ENCODE results near the gene GLIS1.

GLIS1 gene

DNA sequence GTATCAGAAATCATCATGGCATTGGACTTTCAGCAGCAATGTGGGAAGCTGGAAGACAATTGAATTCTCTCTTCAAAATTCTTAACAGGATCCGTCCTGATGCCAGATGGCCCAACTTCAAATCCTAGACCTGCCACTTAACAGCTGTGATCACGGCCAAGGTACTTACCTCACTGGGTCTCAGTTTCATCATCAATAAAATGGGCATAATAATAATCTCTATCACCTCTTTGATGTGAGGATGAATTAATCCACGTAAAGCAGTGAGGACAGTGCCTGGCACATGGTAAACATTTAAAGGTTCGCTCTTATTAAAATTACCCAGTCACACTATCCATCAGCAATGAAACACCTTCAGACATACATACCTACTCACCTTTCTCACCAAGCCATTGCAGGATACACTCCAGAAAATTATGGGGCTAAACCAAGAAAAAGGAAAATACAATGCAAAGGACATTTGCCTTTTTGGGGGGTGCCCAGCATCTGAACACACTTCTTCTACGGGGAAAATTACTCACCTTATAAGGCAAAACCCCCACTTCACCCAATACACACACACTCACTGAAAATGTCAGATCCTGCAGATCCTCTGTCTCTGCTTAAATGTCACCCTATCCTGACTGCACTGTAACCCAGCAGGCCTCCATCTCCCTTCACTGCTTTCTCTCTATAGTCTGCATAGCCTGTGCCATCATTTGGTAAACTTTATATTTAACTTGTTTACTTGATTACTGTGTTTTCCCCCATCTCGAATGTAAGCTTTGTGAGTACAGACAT, 21.7 kb downstream of the GLIS1 start:
- DNase-seq (ENCODE audit: low read depth): no peak

GRCh38 chr1:53716150-53716549, 22.8 kb downstream of the GLIS1 start:
- DNase-seq (ENCODE audit: low read depth): no peak

- no peak for DNase-seq (ENCODE audit: low read depth)
Observed at GRCh38 chr1:53715478-53715877, 23.5 kb downstream of the GLIS1 start.

DNA sequence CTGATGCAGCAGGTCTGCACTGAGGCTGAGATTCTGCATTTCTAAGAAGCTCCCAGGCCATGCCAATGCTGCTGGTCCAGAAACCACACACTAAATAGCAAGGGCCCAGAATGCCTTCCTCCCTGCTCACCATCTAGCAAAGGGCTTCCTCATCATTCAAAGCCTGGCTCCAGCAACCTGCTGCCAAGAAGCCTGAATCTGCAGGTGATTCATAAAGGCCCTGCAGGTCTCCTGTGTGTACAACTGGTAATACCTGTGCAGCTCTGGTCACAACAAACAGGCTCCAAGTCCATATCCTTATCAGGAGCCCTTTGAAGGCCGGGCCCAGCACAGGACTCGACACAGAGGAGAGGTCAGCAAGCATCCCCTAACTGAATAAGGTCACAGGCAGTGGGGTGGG, 26.7 kb downstream of the GLIS1 start:
- DNase-seq (ENCODE audit: low read depth): no peak

- DNase-seq (ENCODE audit: low read depth): no peak
Observed at GRCh38 chr1:53710584-53710983, 28.4 kb downstream of the GLIS1 start.

DNA sequence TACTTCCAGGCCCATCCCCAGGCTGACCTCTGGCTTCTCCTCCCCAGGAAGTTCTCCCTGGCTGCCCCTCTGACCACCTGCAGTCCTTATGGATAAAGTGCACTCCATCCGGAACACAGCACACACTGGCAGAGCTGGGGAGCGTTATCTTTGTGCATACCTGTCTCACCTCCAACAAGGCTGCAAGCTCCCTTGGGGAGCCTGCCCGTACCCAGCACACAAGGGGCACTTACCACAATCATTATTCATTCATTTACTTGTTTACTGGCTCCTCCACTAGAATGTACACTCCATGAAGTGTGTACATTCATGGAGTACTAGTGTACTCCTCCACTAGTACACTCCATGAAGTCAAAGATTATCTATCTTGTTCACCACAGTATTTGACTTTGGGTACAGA, 30.3 kb downstream of the GLIS1 start:
- no peak for DNase-seq (ENCODE audit: low read depth)

- DNase-seq (ENCODE audit: low read depth): no peak
Observed at GRCh38 chr1:53706356-53706755, 32.6 kb downstream of the GLIS1 start.

GRCh38 chr1:53705446-53706096, 33.4 kb downstream of the GLIS1 start:
- DNase-seq (ENCODE audit: low read depth): no peak

DNA sequence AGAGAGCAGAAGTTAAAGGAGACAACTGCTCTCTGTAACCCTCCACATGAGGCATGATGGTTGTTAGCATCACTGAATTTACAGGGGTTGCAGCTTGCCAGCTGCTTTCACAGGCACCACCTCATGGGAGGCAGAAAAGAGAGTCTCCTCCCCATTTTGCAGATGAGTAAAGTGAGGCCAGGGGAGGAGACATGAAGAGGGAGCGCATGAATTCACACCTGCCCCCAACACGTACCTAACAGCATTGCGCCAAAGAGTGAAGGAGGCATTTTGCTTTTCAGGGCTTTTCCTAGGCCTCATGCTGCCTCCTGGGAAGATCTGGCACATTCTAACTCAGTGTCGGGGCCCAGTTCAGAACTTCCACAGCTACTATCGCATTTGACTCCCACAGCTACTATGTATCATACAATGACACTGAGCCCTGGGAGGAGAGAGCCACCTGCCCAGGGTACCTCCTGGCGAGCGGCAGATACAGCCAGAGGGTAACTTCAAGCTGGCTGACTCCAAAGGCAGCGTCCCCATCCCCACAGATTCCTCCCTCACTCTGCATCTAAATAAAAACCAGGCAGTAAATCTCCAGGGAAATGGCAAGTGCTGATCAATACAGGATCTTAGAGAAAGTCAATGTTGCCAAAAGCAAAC, 34.0 kb downstream of the GLIS1 start:
- DNase-seq (ENCODE audit: low read depth): no peak

- DNase-seq (ENCODE audit: low read depth): no peak
Observed at GRCh38 chr1:53704304-53704703, 34.7 kb downstream of the GLIS1 start.

DNA sequence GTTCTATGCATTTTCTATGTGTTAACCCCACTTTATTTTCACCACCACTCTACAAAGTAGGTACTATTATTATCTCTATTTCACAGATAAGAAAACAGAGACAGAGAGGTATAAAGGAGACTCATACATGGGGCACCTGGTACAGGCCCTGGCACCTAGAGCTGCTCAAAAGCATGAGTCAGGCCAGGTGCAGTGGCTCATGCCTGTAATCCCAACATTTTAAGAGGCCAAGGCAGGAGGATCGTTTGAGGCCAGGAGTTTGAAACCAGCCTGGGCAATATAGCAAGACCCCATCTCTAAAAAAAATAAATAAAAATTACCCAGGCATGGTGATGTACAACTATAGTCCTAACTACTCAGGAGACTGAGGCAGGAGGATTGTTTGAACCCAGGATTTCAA, 35.8 kb downstream of the GLIS1 start:
- no peak for DNase-seq (ENCODE audit: low read depth)

GRCh38 chr1:53702341-53702740, 36.6 kb downstream of the GLIS1 start:
- DNase-seq (ENCODE audit: low read depth): no peak

- DNase-seq (ENCODE audit: low read depth): no peak
Observed at GRCh38 chr1:53700776-53701175, 38.2 kb downstream of the GLIS1 start.

DNA sequence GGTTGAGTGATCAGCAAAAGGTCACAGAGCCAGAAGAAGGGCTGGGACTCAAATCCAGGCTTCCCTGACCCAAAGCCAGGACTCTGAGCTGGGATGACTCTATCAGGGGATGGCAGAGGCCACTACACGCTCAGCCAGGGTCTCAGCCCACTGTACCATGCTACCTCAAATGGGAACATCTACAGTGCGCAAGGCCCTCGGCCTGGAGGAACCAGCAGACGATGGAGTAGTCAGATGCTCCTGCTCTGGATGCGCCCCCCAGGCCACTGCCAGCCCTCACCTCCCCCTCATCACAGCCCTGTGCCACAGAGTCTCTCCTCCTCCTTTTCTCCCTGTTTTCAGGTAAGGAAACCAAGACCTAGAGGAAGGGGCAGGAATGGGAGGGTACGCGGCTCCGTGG, 39.0 kb downstream of the GLIS1 start:
- DNase-seq (ENCODE audit: low read depth): no peak

GRCh38 chr1:53698384-53698980, 40.5 kb downstream of the GLIS1 start:
- no peak for DNase-seq (ENCODE audit: low read depth)

DNA sequence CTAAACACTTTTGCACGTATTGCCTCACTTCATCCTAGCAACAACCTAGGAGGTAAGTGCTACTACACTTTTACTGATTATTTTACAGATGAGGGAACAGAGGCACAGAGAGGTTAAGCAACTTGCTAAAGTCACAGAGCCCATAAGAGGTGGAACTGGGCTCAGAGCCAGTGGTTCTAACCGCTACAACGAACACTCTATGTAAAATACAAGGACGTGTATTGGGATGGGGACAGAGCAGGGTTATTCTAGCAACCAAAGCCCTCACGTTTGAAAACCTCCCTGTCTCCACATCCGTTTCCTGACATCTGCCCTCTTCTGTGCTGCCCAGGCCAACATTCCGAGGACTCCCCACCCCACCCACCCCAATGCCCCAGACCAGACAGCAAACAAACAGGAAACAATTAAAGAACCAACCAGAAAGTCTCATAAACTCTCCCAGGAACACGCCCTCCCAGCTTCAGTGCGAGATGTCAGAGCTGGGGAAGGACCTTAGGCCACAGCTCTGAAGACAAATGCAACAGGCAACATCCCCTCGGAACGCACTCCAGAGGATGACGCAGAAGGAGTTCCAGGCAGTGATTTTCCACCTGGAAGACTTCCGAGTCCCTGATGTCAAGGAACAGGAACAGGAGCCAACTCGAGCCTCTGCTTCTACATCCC, 41.1 kb downstream of the GLIS1 start:
- DNase-seq (ENCODE audit: low read depth): no peak

DNA sequence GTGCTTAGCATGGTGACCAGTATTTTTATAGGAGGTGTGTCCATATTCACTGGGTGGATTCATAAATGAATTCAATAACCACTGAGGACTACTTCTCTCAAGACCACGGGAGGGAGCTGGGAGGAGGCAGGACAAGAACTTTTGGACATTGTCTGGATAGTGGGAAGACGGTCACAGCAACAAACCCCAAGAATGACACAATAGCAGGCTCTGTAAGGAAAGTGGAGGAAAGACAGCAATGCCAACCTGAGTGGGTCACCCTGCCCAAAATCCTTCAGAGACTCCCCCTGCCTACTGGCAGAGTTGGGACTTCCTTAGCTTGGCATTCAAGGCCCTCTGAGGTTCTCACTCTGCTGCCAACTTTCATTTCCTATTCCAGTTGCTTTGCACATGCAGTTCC, 42.0 kb downstream of the GLIS1 start:
- no peak for DNase-seq (ENCODE audit: low read depth)

DNA sequence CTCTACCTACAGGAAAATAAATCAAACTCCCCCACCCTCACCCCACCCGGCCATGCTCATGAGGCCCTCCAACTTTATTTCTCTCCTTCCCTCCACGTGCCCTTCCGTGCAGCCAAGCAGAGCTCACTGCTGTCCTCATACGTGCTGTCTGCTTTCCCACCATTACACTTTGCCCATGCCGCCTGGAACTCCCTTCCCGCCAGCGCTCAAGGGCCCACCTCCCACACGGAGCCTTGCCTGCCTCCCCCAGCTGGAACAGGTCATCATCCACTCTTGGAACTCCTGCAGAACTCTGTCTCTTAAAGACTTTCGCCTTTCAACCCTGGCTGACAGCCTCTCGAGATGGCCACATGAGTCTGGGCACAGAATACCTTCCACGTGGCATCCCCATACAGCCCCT, 42.4 kb downstream of the GLIS1 start:
- DNase-seq (ENCODE audit: low read depth): no peak

DNA sequence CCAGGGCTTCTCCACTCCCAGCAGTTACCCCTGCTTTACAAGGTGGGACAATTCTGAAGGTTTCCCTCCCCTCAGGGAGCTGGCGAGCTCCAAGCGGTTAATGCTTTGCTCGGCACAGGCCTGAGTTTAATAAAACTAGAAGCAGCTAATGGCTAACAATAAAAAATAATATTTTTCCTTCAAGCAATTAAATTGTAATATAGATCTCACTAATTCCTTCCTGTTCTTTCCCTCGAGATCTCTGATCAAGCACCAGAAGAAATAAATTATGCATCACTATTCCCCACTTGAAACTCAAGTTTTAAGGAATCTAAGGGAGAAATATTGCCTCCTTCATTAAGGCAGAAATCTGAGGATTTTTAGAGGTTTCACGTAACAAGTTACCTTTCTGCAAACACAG, 42.9 kb downstream of the GLIS1 start:
- no peak for DNase-seq (ENCODE audit: low read depth)

DNA sequence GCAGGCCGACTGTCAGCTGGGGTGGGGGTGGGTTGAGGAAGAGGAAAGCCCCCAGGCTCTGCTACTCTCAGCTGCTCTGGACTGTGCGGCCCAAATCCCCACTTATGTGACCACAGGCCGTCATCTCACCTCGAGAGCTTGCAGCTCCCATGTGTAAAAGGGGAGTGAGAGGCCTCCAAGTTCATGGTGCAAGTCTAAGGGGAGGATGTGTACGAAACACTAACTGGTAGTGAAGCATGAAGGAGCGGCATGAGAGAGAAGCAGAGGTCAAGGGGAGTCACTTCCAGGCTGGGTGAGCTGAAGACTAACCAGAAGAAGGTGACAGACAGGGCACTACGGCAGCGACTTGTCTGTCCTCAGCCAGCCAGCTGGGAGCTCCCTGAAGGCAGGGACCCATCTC, 43.8 kb downstream of the GLIS1 start:
- DNase-seq (ENCODE audit: low read depth): no peak

GRCh38 chr1:53694718-53695091, 44.3 kb downstream of the GLIS1 start:
- no peak for DNase-seq (ENCODE audit: low read depth)
